ENCODE data around the gene TNFRSF19.

TNFRSF19 gene

DNA sequence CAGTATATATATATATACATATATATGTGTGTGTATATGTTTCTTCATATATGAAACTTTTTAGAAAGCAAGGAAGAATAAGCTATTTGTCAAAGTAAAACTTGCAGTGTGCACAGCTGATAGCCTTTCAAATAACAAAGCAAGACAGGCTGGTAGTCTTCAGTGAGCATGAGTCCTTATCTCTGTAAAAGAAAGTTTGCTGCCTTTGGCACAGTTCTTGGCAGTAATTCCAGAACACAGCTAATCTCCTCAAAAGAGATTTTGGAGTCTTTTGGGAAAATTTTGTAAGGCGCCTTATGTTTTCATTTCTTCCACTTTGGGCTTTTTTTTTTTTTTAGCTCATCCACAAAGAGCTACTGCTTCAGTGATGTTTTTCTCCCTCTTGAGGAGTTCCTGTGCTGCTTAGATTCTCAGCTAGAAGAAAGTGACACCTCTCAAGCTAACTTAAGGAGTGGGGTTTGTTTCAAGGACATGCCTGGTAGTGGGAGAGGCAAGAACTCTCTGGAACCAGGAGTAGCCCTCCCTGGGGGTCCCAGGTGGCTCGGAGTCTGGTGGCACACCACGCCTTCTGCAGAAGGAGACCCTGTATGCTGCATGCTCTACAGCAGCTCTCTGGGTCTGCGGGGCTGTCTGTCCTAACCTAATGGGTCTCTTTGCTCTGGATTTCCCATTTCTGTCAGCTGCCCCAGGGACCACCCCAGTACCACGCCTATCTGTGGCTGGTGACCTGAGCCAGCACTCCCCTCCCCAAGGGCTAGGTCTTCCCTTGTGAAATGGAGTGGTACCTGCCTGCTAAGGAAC is 58.8 kb downstream of the TNFRSF19 start:
- peak in 1 of 2 donors; percentile 83 for DNase-seq (ENCODE audit: low read depth in 2 of 2)
- TF ChIP-seq, protein P1, sequence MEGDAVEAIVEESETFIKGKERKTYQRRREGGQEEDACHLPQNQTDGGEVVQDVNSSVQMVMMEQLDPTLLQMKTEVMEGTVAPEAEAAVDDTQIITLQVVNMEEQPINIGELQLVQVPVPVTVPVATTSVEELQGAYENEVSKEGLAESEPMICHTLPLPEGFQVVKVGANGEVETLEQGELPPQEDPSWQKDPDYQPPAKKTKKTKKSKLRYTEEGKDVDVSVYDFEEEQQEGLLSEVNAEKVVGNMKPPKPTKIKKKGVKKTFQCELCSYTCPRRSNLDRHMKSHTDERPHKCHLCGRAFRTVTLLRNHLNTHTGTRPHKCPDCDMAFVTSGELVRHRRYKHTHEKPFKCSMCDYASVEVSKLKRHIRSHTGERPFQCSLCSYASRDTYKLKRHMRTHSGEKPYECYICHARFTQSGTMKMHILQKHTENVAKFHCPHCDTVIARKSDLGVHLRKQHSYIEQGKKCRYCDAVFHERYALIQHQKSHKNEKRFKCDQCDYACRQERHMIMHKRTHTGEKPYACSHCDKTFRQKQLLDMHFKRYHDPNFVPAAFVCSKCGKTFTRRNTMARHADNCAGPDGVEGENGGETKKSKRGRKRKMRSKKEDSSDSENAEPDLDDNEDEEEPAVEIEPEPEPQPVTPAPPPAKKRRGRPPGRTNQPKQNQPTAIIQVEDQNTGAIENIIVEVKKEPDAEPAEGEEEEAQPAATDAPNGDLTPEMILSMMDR (IDR thresholded peaks at IDR 0.05; ENCODE audit: low read depth, low read length): no peak
- no peak overlapping the region for H3K4me3 ChIP-seq (replicated peaks in 1 of 2; ENCODE audit: low read depth in 2 of 2, low read length in 2 of 2)

DNA sequence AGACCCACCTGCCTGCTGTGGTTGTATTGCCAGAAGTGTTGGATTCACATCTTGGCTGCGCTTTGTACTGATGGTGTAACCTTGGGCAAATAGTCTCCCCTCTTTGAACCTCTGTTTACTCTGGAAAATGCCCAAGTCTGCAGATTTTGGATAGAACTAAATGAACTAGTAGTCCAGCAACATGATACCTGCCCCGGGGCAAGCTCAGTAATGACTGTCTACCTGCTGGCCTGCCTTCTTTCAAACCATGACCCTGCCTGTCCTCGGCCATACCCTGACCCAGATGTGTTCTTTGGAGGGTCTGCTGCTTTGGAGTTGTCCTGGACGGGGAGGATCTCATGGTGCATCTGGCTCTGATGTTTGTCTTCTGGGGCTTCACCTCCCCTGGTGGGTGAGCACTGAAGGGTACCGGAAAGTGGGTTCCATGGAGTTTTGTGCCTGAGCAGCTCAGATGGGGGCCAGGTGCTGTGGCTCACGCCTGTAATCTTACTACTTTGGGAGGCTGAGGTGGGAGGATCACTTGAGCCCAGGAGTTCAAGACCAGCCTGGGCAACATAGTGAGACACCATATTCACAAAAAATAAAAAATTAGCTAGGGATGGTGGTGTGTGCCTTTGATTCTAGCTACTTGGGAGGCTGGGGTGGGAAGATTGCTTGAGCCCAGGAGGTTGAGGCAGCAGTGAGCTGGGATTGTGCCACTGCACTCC is 59.5 kb downstream of the TNFRSF19 start:
- TF ChIP-seq, protein P1 (IDR thresholded peaks at IDR 0.05; ENCODE audit: low read depth, low read length): no peak
- no peak overlapping the region for H3K4me3 ChIP-seq (replicated peaks in 1 of 2; ENCODE audit: low read depth in 2 of 2, low read length in 2 of 2)
- no peak for DNase-seq (ENCODE audit: low read depth in 2 of 2)

DNA sequence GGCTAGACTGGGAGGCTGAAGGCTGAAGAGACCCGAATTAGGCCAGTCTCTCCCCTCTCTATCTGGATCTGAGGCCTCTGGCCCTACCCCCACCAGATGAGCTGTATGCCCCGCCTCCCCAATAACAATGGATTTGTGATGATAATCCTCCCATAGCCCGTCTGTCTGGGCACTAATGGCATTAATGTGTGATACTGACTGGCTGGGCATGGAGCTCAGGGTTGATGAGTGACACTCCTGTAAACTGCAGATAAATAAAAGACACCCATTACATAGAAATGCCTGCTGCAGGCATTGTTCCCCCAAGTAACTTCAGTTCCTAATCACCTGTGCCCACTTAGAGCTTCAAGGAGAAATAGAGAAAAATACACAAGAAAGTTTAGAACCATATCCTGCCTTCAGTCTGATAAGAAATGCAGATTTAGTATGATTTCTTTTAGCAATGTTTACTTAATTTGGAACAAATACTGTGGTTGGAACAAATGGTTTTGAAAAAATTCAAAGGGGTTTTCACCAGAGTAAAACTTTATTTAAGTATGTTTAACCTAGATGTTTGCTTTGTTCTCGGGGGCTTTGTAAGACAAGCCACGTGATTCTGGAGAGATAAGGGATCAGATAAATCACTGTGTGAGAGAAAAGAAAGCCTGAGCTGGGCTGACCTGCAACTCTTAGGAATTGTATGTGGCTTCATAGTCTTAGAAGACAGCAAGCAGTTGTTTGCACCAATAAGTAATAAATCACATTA is 60.3 kb downstream of the TNFRSF19 start:
- H3K4me3 ChIP-seq (replicated peaks in 1 of 2; ENCODE audit: low read depth in 2 of 2, low read length in 2 of 2): no peak overlapping the region
- no peak for DNase-seq (ENCODE audit: low read depth in 2 of 2)
- TF ChIP-seq, protein P1 (IDR thresholded peaks at IDR 0.05; ENCODE audit: low read depth, low read length): no peak

DNA sequence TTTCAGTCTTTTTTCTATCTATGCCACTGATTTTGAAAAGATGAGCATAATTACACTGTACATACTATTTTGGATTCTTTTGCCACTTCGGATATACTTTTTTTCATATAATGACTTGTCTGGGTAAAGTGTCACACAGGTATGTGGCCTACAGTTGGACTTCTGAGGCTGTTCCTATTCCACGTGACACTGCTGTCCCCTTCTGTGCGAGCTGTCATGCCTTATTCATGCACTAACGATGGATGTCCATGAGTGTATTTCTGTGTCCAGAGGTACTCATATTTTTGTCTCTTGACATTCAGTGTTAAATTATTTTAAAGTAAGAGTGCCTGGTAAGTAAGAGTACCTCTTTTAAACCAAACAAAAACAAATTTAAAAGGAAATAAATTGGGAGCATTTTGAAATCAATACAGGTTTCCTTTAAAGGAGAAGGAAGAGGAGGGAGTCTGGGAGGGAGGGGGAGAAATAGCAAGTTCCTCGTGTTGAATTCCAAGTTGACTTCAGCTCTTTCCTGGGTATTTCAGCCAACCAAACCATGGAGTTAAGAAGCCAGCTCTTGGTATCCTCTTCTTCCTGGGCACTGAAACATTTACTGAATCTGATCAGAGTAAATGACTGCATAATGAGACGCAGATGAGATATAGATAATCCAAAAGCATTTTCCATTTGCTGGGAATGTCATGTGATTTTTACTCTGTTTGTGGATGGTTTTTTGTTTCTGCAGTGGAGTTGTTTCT is 61.3 kb downstream of the TNFRSF19 start:
- DNase-seq (ENCODE audit: low read depth in 2 of 2): no peak
- TF ChIP-seq, protein P1 (IDR thresholded peaks at IDR 0.05; ENCODE audit: low read depth, low read length): no peak
- no peak overlapping the region for H3K4me3 ChIP-seq (replicated peaks in 1 of 2; ENCODE audit: low read depth in 2 of 2, low read length in 2 of 2)

DNA sequence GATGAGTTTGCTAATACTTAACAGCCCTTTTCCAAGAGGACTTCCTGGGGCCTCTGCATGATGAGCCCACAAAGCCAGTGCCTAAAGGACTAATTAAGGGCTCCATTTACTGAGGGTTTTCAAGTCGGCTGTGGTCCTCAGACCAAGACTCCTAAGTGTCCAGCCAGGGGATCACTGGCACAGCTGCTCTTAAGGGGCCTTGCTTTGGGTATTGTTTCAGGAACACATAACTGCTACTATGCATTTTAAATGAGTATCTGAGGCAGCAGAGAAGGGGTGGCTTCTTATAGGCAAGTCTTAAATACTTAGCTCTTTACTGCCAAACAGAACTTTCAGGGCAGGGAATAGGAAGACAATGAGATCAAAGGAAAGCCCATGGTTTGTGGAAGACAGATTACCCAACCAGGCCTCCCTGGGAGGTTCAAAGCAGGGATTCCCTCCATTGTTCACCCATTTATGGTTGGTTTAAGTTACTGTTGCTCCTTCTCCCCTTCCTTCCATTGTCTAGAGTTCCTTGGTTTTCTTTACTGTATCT is 61.9 kb downstream of the TNFRSF19 start:
- no peak overlapping the region for H3K4me3 ChIP-seq (replicated peaks in 1 of 2; ENCODE audit: low read depth in 2 of 2, low read length in 2 of 2)
- TF ChIP-seq, protein P1 (IDR thresholded peaks at IDR 0.05; ENCODE audit: low read depth, low read length): no peak
- DNase-seq (ENCODE audit: low read depth in 2 of 2): no peak

DNA sequence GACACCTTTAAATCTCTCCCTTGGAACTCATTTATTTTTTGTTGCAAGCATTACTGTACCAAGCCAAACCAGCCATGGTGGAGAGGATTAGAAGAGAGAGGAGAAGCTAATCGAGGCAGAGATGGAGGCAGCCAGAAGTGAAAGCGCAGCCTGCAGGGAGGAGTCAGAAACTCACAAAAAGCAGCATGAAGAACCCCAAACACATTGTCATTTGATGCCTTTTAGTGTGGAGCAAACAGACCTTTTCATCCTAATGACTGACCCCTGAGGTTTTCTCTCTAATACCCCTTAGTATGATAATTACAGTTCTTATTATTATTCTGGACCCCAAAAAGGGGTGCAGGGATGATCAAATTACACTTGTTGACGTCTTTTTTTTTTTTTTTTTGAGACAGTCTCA is 62.5 kb downstream of the TNFRSF19 start:
- no peak overlapping the region for H3K4me3 ChIP-seq (replicated peaks in 1 of 2; ENCODE audit: low read depth in 2 of 2, low read length in 2 of 2)
- DNase-seq (ENCODE audit: low read depth in 2 of 2): no peak
- TF ChIP-seq, protein P1 (IDR thresholded peaks at IDR 0.05; ENCODE audit: low read depth, low read length): no peak
